GM19351 (cell line): Measurements from ENCODE around the gene GALNT18.

Experiments used
- ATAC-seq: cut with Tn5 transposase; IDR thresholded peaks from one replicate; pipeline ENCODE4 v1.9.1; 2021; ENCODE audit warnings: mild to moderate bottlenecking, moderate library complexity; ENCODE audit not compliant: unreplicated experiment

GALNT18 gene

DNA sequence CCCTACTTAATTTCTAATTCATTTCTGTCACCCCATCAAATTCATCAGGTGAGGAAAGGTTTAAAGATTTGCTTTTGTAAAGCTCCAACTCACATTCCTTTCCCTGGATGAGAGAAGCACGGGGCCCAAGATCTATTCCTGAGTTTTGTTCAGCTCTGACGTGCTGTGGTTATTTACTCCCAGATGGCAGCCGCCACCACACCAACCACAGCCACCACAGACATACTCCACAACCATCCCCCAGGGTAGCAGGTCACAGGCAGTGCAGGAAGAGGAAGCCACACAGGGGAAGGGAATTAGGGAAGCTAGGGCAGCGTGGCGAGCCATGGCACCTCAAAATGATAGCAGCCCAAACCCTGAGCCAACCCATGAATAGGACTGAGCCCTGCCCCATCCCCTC is 205.3 kb downstream of the GALNT18 start:
- ATAC-seq, result no peak

- ATAC-seq, result no peak
These were observed 205.9 kb downstream of the GALNT18 start for GRCh38 chr11:11415901-11416300.

DNA sequence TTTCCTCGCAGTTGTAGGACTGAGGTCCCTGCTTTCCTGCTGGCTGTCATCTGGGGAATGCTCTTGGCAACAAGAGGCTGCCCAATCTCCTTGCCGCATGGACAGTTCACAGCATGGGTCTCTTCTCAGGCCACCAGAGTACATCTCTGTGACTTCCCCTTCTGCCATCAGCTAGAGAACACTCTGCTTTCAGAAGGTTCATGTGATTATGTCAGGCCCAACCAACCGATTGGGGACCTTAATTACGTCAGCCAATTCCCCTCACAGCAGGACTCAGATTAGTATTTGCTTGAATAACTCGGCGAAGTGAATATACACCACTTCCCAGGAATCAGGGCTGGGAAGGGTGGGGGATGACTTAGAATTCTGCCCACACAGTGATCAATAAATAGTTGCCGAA is 206.8 kb downstream of the GALNT18 start:
- no peak for ATAC-seq

- ATAC-seq, result no peak
These were observed 208.0 kb downstream of the GALNT18 start for GRCh38 chr11:11413776-11414175.

DNA sequence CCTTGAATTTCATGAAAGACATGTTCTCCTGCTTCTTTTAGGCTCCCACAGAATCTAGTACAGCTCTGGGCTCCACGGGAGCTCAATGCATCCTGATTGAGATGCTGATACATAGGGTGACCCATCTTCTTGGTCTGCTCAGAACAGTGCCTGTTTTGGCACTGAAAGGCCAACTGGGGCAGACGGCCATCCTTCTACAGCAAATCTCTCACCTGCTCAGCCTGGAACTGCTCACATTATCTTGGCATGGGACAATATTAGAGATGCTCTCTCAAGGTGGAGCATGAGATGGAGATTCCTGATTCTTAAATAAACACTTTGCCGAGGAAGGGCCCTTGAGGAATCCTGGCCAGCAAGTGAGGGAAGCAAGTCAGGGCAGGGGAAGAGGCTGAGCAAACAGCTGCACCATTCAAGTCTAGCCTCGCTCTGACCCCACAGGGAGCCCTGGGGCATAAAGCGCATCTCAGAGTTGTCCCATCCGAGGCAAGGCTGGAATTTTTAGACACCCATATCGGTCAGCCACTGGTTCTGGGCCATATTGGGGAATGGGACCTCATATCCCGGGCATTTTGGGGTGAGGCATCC is 210.3 kb downstream of the GALNT18 start:
- no peak for ATAC-seq

- ATAC-seq, result no peak
These were observed 211.9 kb downstream of the GALNT18 start for GRCh38 chr11:11409901-11410300.

DNA sequence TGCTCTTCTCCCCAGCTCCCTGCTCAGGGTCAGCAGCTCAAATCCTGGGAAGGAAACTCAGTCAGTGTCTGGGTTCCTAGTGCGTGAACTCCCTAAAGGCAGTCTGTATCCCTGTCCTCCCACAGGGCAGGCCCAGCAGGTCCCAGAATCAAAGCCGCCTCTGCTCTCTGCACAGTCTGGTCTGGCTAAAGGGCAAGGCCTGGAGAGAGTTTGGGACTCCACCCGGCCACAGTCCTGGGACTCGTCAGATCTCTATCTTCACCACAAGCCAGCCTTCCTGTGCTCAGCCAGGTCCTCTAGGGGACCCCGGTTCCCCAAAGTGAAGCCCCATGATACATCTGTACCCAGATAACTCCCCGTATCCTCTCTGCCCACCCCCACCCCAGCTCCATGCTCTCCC is 212.6 kb downstream of the GALNT18 start:
- ATAC-seq, result no peak

- no peak for ATAC-seq
These were observed 213.2 kb downstream of the GALNT18 start for GRCh38 chr11:11408436-11409221.

- no peak for ATAC-seq
These were observed 214.1 kb downstream of the GALNT18 start for GRCh38 chr11:11407763-11408084.

DNA sequence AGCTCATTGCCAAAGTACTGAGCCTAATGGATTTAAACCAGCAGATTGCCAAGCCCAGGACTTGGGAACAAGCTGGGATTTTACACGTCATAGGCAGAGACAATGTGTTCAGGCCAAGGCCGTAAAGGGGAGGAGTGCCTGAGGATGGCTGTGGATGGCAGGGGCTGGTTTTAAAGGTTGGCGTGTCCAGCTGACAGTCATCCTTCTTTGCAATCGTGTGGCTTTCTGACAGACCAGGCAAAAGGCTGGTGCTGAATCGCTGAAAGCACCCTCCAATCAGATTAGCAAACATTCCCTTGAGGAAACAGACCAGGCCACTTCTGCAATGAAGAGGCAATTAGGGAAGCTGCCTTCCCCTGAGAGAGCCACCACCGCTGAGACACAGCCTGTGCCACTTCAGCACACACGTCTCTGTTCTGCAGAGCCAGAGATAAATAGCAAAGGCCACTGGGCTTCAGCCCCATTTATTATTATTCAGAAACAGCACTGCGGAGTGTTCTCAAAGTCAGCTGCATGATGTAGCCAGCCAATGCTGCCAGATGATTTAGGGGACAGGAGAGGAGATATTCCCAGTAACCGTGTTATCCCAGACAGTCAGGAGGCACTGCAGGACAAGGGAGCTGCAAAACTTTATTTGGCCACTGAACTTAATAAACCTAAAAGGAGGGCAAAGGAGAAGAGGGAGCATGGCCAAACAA is 214.6 kb downstream of the GALNT18 start:
- ATAC-seq, result no peak

- ATAC-seq, result no peak
These were observed 215.2 kb downstream of the GALNT18 start for GRCh38 chr11:11406652-11407051.

DNA sequence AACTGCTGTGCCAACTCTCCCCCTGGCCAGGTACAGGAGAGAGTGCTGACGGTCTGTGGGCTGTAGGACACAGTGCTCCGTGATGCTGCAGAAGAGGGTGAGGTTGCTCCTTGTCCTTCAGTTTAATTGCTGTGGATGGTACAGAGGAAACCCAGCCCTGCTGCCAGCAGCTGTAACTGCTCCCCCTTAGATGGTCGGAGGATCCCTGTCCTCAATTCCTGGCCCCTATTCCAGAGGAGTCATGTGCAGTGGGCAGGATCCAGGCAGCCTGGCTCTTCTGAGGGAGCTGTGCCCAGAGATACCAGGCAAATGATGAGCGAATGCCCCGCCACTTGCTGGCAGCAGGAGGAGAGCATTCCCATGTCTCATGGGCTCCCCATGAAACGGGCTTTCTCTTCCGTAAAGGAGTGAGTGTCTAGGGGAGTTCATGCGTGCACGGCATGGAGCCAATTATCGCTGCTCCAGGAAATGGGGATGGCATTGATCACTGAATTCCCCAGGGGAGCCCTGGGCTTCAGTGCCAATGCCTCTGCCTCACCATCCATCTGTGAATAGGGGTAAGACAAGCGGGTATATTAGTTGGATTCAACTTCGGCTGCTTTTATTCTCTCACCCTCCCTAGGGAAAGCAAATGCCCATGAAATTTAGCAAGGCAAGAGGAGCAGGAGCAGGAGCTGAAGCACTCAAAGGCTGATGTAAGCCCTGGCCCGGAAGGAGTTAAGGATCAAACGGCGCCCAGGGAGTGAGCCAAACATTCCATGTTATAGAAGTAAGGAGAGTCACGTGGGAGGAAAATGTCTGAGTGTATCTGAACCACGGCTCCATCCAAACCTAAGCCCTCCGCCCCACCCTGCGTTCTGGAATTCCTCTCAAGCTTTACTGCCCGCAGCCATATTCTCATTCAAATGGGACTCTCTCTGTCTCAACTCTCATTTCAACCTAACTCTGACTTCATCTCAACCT is 217.8 kb downstream of the GALNT18 start:
- ATAC-seq, result no peak

DNA sequence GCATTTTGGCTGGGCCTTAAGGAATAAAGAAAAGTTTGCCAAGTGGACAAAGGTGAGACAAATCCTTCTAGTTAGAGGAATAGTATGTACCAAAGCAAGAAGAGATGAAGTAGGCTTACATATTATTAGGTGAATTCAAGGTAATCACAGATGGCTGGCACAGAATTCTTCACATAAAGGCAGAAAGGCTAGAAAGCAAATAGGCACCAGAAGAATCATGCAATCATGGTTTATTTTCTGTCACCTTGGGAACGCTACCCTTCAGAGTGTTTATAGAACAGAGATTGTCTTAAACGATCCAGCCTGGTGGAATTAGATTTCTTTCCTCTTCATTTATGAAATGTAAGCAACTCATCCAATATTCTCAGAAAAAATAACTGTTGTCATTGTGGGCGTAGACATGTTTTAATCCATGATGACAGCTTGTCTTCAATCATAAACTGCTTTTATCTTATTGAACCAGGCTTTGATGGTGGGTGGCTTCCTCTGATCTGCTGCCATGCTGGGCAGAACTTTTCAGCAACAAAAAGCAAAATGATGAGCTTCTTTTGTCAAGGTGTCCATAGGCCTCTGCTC is 219.8 kb downstream of the GALNT18 start:
- ATAC-seq, result no peak

DNA sequence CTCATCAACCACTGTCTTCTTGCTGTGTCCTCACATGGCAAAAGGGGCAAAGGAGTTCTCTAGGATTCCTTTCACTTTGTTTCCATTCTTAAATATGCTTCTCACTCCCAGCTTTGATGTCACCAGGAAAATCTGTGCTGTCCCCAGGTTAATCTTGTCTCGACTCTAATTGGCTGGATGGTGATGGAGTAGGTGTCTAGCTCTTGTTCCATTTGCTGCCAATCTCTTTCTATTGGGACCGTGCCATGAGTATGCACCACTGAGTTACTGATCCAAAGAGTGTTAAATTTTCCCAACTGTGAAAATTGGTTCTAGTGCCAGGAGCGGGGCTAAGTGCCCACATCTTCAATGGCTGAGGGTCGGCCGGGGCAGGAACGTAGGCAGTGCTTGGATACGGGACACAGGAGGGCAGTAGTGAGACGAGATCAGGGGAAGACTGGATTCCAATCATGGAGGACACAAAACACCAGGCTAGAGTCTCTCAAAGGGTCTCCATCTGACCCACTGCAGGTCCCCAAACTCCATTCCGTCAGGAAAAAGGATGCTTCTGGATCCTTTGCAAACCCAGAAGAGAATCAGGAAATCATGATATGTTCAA is 221.1 kb downstream of the GALNT18 start:
- no peak for ATAC-seq

GRCh38 chr11:11400121-11400520 is 221.7 kb downstream of the GALNT18 start:
- ATAC-seq, result no peak

DNA sequence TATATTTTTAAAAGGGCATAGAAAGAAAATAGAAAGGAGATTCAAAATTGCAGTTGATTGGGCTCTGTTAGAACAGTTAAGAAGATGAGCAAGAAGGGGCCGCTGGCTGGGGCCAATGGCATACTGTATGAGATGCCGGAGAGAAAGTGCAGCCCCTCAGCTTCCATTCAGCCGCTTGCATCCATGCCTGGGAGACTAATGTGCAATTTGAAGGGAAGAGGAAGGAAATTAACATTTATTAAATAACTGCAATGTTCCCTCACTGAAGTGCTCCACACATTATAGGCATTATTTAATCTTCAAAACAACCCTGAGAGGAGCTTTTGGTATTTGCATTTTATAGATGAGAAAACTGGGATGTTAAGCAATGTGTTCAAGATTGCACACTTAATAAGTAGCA is 224.0 kb downstream of the GALNT18 start:
- no peak for ATAC-seq

DNA sequence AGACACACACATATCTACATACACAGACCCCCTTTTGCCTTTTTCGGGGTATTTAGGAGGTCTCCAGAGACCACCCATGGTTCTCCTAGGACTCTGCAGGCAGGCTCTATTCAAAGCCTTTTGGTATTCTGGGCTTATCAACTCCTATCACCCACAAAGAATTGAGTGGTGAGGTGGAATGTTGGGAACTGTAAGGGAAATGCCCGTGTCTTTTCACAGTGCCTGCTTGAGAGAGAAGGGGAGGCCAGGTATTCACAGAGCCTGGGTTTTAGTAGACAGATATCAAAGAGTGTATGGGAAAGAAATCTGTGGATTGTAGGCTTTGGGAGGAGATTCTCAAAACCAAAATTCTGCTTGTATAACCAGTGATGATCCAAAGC is 224.8 kb downstream of the GALNT18 start:
- ATAC-seq, result no peak

DNA sequence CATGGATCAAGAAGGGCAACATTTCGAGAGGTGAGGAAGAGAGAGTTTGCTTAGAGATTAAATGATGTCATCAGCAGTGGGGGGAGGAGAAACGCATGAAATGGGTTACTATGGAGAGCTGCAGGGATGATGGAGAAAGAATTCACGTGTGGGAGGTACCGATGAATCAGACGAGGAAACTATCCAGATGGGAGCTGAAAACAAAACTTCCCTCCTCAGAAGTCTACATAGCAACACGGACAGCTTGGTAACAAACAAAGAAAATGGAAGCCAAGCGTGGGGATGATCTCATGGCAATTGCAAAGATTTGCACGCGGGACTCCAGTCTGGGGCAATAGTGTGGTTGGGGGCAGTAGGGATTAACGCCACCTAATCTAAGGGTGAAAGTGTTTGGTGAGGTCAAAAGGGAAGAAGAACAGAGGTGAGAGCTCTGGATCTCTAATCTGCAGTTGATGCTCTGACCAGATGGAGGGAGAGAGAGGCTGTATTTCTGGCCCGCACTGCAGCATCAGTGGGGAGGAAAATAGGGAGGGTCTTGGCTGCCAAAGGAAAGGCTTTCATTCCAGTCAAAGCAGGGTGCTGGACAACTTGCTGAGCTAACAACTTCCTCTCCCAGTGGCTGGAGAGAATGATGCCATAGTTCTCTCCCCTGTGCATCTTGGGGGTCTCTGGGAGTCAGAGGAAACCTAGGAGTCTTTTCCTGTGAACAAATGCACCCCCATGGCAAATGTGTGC is 225.3 kb downstream of the GALNT18 start:
- no peak for ATAC-seq

DNA sequence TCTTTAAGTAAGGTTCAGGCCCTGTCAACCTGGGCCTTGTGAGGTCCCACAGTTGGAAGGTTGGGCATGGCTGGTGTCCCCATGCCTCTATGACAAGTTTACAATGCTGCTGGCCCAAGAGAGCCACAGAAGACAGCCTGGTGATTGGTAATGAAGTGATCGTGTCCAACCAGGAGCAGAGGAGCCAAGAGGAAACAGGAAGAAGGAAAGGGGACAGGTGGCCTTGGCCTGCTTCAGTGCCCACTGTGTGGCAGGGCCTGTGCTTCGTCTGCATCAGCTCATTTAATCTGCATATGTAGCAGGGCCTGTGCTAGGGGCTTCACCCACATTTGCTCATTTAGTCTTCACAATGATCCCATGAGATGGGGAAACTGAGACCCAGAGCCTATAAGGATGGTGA is 226.7 kb downstream of the GALNT18 start:
- no peak for ATAC-seq

- ATAC-seq, result no peak
These were observed 227.6 kb downstream of the GALNT18 start for GRCh38 chr11:11394241-11394640.
